ENCODE data around the gene CA4. TPM values are rescaled to one million over a fixed set of nuclear protein-coding genes. Genes with fewer than 3 reads are reported as not detected.

The CA4 gene
- total RNA-seq, 1 experiment from 2014 or later, result not detected

Other genes starting within 250 kb of the CA4 start
- 20.7 and 22.0 TPM in 2 replicates for gene RNFT1, start 185.2 kb upstream of the CA4 start, total RNA-seq (2014; rRNA removed; shearing (Covaris generic))
- 21.1 and 23.7 TPM in 2 replicates for gene HEATR6, start 71.1 kb upstream of the CA4 start, total RNA-seq (2014; rRNA removed; shearing (Covaris generic))
- gene USP32, start 242.2 kb downstream of the CA4 start, total RNA-seq (2014; rRNA removed; shearing (Covaris generic)), result 30.6 and 34.9 TPM in 2 replicates